ENCODE data around the gene FTSJ1. TPM values are rescaled to one million over a fixed set of nuclear protein-coding genes. Genes with fewer than 3 reads are reported as not detected.

Gene FTSJ1
- total and polyA plus RNA-seq, 9 donors: 24.0 to 34.3 (median 26.0) TPM

DNA sequence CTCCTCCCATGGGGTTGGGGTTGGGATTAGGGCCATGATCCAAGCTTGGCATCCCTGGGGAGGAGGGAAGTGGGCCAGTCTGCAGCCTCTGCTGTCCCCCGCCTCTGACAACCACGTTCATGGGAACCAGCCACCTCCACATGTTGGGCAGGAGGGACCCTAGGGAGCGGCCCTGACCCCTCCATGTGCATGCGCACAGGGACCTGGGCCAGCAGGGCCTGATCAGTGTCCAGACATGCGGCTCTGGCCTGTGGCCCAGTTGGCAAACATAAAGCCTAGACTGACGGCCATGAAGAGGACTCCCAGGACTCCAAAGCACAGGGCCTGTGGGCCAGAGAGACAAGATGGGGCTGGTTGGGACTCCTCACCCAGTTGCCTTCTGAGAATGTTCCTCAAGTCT is 17.3 kb upstream of the FTSJ1 start:
- no peaks in the 10 kb centered on the region for H3K27me3 ChIP-seq (ENCODE audit: control insufficient read depth, insufficient read depth, low read length)

DNA sequence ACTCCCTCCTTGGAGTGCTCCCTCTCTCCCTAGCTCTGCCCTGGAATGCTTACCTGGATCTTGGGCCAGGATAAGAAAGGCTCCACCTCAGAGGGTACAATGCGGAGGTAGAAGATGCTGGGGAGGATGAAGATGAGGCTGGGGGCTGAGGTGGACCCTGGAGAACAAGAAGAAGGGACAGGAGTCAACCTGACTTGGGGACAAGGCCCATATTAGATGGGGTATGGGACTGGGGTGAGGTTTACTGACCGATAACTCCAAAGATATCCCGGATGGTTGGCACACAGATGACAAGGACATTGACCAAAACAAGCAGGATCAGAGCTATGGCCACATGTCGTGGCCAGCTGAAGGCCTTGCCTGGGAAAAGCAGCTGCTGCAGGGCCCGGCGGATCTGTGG is 16.5 kb upstream of the FTSJ1 start:
- 85% methylated on average over 4 of the region's 6 CpGs for WGBS (ENCODE audit: insufficient coverage)
- H3K4me3 ChIP-seq (ENCODE audit: low read length): no peak overlapping the region
- H3K27me3 ChIP-seq (ENCODE audit: control insufficient read depth, insufficient read depth, low read length): no peaks in the 10 kb centered on the region
- no peaks in the 10 kb centered on the region for H3K36me3 ChIP-seq (ENCODE audit: control insufficient read depth, insufficient read depth, low read length)
- H3K4me1 ChIP-seq (ENCODE audit: control insufficient read depth, insufficient read depth, low read length): no peaks in the 10 kb centered on the region
- DNase-seq: no peak
- peaks cover 2% of the 10 kb centered on the region for H3K9me3 ChIP-seq (replicated peaks; ENCODE audit: control insufficient read depth, low read depth, low read length)
- H3K27ac ChIP-seq (ENCODE audit: low read length): no peak overlapping the region

More for the DNA sequence above, 17.3 kb upstream of the FTSJ1 start:
- H3K27ac ChIP-seq (ENCODE audit: low read length): no peak overlapping the region
- 68% methylated on average over 6 of the region's 6 CpGs for WGBS (ENCODE audit: insufficient coverage)
- no peak overlapping the region for H3K4me3 ChIP-seq (ENCODE audit: low read length)
- H3K4me1 ChIP-seq (ENCODE audit: control insufficient read depth, insufficient read depth, low read length): no peaks in the 10 kb centered on the region
- no peak for DNase-seq
- peaks cover 2% of the 10 kb centered on the region for H3K9me3 ChIP-seq (replicated peaks; ENCODE audit: control insufficient read depth, low read depth, low read length)
- no peaks in the 10 kb centered on the region for H3K36me3 ChIP-seq (ENCODE audit: control insufficient read depth, insufficient read depth, low read length)

DNA sequence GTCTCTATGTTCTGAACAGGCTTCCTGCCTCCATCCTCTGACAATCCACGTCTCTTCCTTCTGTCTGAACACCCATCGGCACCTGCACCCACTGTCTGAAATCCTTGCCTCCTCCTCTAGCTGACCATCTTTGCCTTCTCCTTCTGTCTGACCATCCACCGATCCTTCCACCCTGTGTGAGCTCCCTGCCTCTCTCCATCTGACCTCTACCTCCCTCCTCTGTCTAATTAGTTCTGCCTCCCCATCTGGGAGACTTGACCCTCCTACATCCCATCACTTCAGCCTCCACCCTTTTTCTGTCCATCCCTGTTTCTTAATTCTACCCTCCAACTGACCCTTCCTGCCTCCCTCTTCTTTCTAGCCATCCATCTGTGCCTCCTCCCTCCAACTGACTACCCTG is 16.0 kb upstream of the FTSJ1 start:
- H3K4me1 ChIP-seq (ENCODE audit: control insufficient read depth, insufficient read depth, low read length): no peaks in the 10 kb centered on the region
- 94% methylated on average over 3 of the region's 3 CpGs for WGBS (ENCODE audit: insufficient coverage)
- no peak overlapping the region for H3K4me3 ChIP-seq (ENCODE audit: low read length)

DNA sequence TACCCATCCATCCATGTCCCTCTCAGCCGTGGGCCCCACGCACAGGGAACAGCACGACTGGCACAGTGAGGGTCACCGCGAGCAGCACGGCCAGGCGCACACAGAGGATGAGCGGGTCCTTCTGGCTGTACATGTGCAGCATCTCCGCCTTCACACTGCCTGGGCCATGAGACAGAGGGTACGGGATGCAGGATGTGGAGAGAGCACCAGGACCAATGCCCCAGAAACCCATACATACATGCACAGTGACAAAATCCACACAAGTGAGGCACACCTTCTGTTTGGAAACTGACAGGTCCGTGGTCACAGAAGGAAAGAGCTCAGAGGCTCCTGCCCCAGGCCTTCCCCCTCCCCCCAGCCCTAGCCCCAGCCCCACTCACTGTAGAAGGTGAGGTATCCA is 15.4 kb upstream of the FTSJ1 start:
- no peak for DNase-seq
- 96% methylated on average over 9 of the region's 11 CpGs for WGBS (ENCODE audit: insufficient coverage)
- peaks cover 5% of the 10 kb centered on the region for H3K9me3 ChIP-seq (replicated peaks; ENCODE audit: control insufficient read depth, low read depth, low read length)
- no peaks in the 10 kb centered on the region for H3K4me1 ChIP-seq (ENCODE audit: control insufficient read depth, insufficient read depth, low read length)
- no peak overlapping the region for H3K4me3 ChIP-seq (ENCODE audit: low read length)
- H3K36me3 ChIP-seq (ENCODE audit: control insufficient read depth, insufficient read depth, low read length): no peaks in the 10 kb centered on the region
- no peak overlapping the region for H3K27ac ChIP-seq (ENCODE audit: low read length)
- no peaks in the 10 kb centered on the region for H3K27me3 ChIP-seq (ENCODE audit: control insufficient read depth, insufficient read depth, low read length)

More for the DNA sequence above, 16.0 kb upstream of the FTSJ1 start:
- Histone ChIP-seq H3K36me3 (ENCODE audit: control insufficient read depth, insufficient read depth, low read length) (no peaks in the 10 kb centered on the region), H3K27me3 (ENCODE audit: control insufficient read depth, insufficient read depth, low read length) (no peaks in the 10 kb centered on the region), H3K9me3 (replicated peaks; ENCODE audit: control insufficient read depth, low read depth, low read length) (peaks cover 2% of the 10 kb centered on the region), H3K27ac (ENCODE audit: low read length) (no peak overlapping the region)
- no peak for DNase-seq

DNA sequence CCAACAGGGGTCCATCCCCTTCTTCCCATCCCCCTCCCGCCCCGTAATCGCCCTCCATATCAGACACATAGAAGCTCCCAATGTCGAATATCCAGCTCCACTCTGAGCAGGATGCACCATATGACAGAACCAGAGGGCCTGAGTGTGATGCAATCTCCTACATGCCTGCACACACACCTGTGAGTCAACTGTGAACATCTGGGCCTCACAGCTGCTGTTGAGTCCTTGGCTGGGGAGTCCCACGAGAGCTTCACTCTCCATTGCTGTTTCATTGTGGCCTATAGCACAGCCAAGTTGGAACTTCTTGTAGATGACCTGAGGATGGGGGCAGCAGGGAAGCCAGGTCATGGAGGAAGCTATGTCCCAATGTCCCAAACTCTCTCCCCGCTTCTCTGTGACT is 14.2 kb upstream of the FTSJ1 start:
- Histone ChIP-seq H3K4me1 (ENCODE audit: control insufficient read depth, insufficient read depth, low read length) (no peaks in the 10 kb centered on the region), H3K36me3 (ENCODE audit: control insufficient read depth, insufficient read depth, low read length) (no peaks in the 10 kb centered on the region), H3K9me3 (replicated peaks; ENCODE audit: control insufficient read depth, low read depth, low read length) (peaks cover 5% of the 10 kb centered on the region), H3K27ac (ENCODE audit: low read length) (no peak overlapping the region), H3K27me3 (ENCODE audit: control insufficient read depth, insufficient read depth, low read length) (no peaks in the 10 kb centered on the region), H3K4me3 (ENCODE audit: low read length) (no peak overlapping the region)
- WGBS (ENCODE audit: insufficient coverage): 72% methylated on average over 5 of the region's 6 CpGs
- peak; percentile 43 for DNase-seq

DNA sequence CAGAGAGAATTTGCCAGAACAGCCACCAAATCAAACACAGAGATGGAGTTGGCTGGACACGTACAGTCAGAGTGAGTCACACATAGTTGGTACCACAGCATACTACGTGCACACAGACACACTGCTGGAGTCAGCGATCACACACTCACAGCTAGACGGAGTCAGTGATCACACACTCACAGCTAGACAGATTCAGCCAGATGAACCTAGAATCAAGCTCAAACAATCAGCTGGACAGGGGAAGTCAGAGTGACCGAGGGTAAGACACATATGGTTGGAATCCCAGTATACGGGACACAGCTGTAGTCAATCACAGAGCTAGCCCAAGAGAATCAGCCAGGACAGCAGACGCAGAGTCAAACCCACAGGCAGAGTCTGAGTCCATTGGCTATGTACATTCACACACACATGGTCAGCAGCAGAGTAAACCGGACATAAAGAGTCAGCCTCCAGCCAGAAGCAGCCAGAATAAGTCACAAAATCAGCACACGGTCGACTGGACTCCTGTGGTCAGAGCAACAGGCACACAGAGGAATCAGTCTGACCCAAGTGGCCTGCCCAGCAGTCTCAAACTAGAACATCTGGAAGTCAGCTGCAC is 10.6 kb upstream of the FTSJ1 start:
- H3K27ac ChIP-seq (ENCODE audit: low read length): peak overlapping the region; percentile 20
- WGBS (ENCODE audit: insufficient coverage): 53% methylated on average over 7 of the region's 10 CpGs
- peak; percentile 73 for DNase-seq
- H3K4me1 ChIP-seq (ENCODE audit: control insufficient read depth, insufficient read depth, low read length): peaks cover 12% of the 10 kb centered on the region
- peaks cover 15% of the 10 kb centered on the region for H3K27me3 ChIP-seq (ENCODE audit: control insufficient read depth, insufficient read depth, low read length)
- no peaks in the 10 kb centered on the region for H3K36me3 ChIP-seq (ENCODE audit: control insufficient read depth, insufficient read depth, low read length)
- peaks cover 2% of the 10 kb centered on the region for H3K9me3 ChIP-seq (replicated peaks; ENCODE audit: control insufficient read depth, low read depth, low read length)
- no peak overlapping the region for H3K4me3 ChIP-seq (ENCODE audit: low read length)

DNA sequence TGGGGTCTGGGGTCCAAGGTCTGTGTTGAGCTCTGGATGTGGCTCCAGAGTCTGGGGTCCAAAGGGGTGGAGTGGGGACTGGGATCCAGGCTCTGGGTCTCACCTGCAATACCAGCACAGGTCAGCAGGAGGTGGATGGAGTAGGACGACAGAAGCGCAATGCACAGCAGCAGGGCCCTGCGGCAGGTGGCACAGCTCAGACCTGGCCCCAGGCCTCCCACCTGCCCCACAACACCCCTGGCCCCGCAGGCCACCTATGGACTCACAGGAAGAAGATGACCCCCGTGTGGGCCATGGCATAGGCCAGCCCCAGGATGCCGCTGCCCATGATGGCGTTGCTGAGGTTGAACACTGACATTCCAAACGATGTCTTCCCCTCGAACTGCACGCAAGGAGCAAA is 9.3 kb upstream of the FTSJ1 start:
- Histone ChIP-seq H3K4me3 (ENCODE audit: low read length) (no peak overlapping the region), H3K27me3 (ENCODE audit: control insufficient read depth, insufficient read depth, low read length) (peaks cover 18% of the 10 kb centered on the region), H3K36me3 (ENCODE audit: control insufficient read depth, insufficient read depth, low read length) (no peaks in the 10 kb centered on the region), H3K4me1 (ENCODE audit: control insufficient read depth, insufficient read depth, low read length) (peaks cover 12% of the 10 kb centered on the region), H3K9me3 (replicated peaks; ENCODE audit: control insufficient read depth, low read depth, low read length) (peaks cover 2% of the 10 kb centered on the region), H3K27ac (ENCODE audit: low read length) (no peak overlapping the region)
- WGBS (ENCODE audit: insufficient coverage): 89% methylated on average over 9 of the region's 10 CpGs
- DNase-seq: no peak

DNA sequence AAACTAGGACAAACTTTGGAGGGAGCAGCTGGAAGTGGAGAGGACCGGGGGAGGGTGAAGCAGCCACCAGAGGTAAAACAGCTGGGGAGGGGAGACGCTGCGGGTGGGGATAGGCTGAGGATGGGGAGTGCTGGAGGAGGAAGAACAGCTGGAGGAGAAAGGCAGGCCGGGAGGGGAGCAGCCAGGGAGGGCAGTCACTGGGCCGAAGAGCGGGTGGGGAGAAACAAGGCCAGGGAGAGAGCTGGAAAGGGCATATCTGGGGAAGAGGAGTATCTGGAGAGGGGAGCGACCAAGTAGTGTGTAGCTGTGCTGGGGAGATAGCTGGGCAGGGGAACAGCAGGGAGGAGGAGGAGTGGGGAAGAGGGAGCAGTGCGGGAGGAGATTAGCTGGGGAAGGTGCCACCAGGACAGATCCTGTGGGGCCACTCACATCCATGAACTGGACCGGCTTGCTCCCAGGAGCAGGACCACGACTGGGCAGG is 8.7 kb upstream of the FTSJ1 start:
- WGBS (ENCODE audit: insufficient coverage): 40% methylated on average over 9 of the region's 10 CpGs
- Histone ChIP-seq H3K27ac (ENCODE audit: low read length) (no peak overlapping the region), H3K4me1 (ENCODE audit: control insufficient read depth, insufficient read depth, low read length) (peaks cover 12% of the 10 kb centered on the region), H3K9me3 (replicated peaks; ENCODE audit: control insufficient read depth, low read depth, low read length) (peaks cover 2% of the 10 kb centered on the region), H3K27me3 (ENCODE audit: control insufficient read depth, insufficient read depth, low read length) (peaks cover 18% of the 10 kb centered on the region), H3K4me3 (ENCODE audit: low read length) (no peak overlapping the region), H3K36me3 (ENCODE audit: control insufficient read depth, insufficient read depth, low read length) (no peaks in the 10 kb centered on the region)
- no peak for DNase-seq

DNA sequence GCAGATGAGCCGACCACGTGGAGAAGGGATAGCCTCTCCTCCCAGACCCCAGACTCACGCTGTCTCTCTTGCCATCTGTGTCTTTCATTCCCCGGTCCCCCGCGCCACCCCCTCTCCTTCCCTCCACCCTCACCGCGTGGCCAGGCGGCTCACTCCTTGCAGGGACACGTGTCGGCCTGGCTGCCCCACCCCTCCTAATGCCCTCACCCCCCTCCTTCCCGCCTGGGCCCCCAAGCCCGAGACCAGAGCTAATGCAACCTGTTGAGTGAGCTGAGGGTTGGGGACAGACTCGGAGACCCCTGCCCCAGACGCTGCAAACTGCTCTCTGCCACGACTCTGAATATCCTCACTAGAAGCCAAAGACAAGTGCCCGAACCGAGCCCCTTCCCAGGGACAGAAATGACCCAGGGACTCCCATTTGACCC is 7.7 kb upstream of the FTSJ1 start:
- Histone ChIP-seq H3K4me1 (ENCODE audit: control insufficient read depth, insufficient read depth, low read length) (peaks cover 15% of the 10 kb centered on the region), H3K9me3 (replicated peaks; ENCODE audit: control insufficient read depth, low read depth, low read length) (peaks cover 2% of the 10 kb centered on the region), H3K27me3 (ENCODE audit: control insufficient read depth, insufficient read depth, low read length) (peaks cover 18% of the 10 kb centered on the region), H3K36me3 (ENCODE audit: control insufficient read depth, insufficient read depth, low read length) (no peaks in the 10 kb centered on the region), H3K4me3 (ENCODE audit: low read length) (peak overlapping the region; percentile 15), H3K27ac (ENCODE audit: low read length) (no peak overlapping the region)
- no peak for DNase-seq
- WGBS (ENCODE audit: insufficient coverage): 28% methylated on average over 4 of the region's 18 CpGs

DNA sequence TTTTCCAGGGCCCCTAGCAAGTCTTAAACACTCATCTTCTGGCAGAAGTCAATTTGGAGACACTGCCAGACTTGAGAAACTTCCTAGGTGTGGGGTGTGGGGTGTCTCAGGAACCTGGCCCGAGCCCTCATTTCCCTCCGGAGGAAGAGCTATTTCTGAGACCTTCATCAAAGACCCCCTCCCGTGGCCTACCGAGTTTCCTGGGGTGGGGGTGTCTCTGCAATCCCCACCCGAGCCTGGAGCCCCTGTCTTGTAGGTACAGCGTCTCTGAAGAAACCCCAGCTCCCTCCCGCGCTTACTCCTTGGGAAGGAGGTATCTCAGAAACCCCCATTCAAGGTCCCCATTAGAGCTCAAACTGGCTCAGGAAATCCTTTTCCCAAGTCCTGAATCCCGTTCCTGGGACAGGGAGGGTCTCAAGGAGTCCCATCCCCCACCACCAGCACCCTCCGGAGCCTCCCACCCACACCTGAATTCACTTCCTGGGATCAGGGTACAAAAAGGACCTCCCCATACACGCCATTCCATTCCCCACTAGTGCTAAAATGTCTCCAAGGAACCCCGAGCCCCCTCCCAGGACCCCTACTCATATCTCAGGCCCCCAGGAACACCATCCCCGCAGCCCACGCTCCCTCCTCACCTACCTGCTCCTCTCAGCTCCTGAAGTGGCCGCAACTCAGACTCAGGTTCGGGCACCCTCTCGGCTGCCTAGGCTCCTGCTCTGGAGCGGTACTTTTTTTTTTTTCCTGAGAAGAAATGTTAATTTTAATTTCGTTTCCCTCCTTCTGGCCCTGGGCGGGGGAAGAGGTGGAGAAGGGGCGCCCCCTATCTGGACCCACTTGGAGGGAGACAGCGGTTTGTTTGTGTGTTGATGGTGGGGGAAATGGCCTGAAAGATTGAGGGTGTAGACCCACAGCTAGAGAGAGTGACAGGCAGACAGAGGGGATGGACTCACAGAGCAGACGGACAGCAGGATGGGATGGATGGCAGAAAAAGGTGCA is 7.0 kb upstream of the FTSJ1 start:
- no peak overlapping the region for H3K27ac ChIP-seq (ENCODE audit: low read length)
- peaks cover 2% of the 10 kb centered on the region for H3K9me3 ChIP-seq (replicated peaks; ENCODE audit: control insufficient read depth, low read depth, low read length)
- 53% methylated on average over 15 of the region's 23 CpGs for WGBS (ENCODE audit: insufficient coverage)
- DNase-seq: no peak
- peak overlapping the region; percentile 15 for H3K4me3 ChIP-seq (ENCODE audit: low read length)
- H3K4me1 ChIP-seq (ENCODE audit: control insufficient read depth, insufficient read depth, low read length): peaks cover 15% of the 10 kb centered on the region
- H3K27me3 ChIP-seq (ENCODE audit: control insufficient read depth, insufficient read depth, low read length): peaks cover 18% of the 10 kb centered on the region
- H3K36me3 ChIP-seq (ENCODE audit: control insufficient read depth, insufficient read depth, low read length): no peaks in the 10 kb centered on the region

Measured in muscle of leg (tissue), 11 donors.